Keratinocyte (primary cell): ENCODE results near the gene ZNF462. TPM values are rescaled to one million over a fixed set of nuclear protein-coding genes. Genes with fewer than 3 reads are reported as not detected.

Source experiments
- DNase-seq: peaks from one replicate; pipeline ENCODE4 v3.0.0-alpha.2; 2011; ENCODE audit warnings: low read depth, missing footprints, low spot score
- FAIRE-seq: peaks from 2 replicates; lab custom pipeline; 2011; peaks lifted over from hg19 to GRCh38; lab: Jason Lieb, UNC
- H2AFZ ChIP-seq: 2 replicates; pipeline ENCODE4 v1.6.0; 2012; ENCODE audit warnings: low read length, control low read depth, inconsistent platforms; ENCODE audit not compliant: control insufficient read depth
- H3K27ac ChIP-seq: 2 replicates; pipeline ENCODE4 v1.5.1; 2011; ENCODE audit warnings: low read length; ENCODE audit not compliant: control insufficient read depth, insufficient read depth
- H3K27me3 ChIP-seq: 3 replicates; pipeline ENCODE4 v1.6.0; 2011; ENCODE audit warnings: low read length; ENCODE audit not compliant: control insufficient read depth, insufficient read depth; ENCODE audit errors: extremely low read depth
- H3K36me3 ChIP-seq, 2 experiments: 2 replicates in 1 of 2; 3 replicates in 1 of 2; pipeline ENCODE4 v1.5.1; 2011; ENCODE audit warnings: low read length in 2 of 2, mild to moderate bottlenecking in 1 of 2; ENCODE audit not compliant: control insufficient read depth in 2 of 2, insufficient read depth in 2 of 2; ENCODE audit errors: extremely low read depth in 1 of 2
- H3K4me1 ChIP-seq: 3 replicates; pipeline ENCODE4 v1.5.1; 2011; ENCODE audit warnings: low read length; ENCODE audit not compliant: control insufficient read depth, insufficient read depth; ENCODE audit errors: extremely low read depth
- H3K4me2 ChIP-seq: 3 replicates; pipeline ENCODE4 v1.6.0; 2011; ENCODE audit warnings: low read depth, low read length; ENCODE audit not compliant: control insufficient read depth, insufficient read depth; ENCODE audit errors: extremely low read depth
- H3K4me3 ChIP-seq, 3 experiments: fragments of 200-600 bp in 1 of 3; sonication (generic) in 1 of 3; 2 replicates in 2 of 3; 3 replicates in 1 of 3; pipeline ENCODE4 v1.5.1; 2011 to 2016; ENCODE audit warnings: low read length in 3 of 3, mild to moderate bottlenecking in 3 of 3, control low read depth in 2 of 3, inconsistent platforms in 1 of 3, low read depth in 1 of 3, mixed read lengths in 1 of 3, mixed run types in 1 of 3, moderate library complexity in 1 of 3; ENCODE audit not compliant: control insufficient read depth in 2 of 3, insufficient read depth in 2 of 3; ENCODE audit errors: extremely low read depth in 1 of 3
- H3K79me2 ChIP-seq: 2 replicates; pipeline ENCODE4 v1.6.0; 2012; ENCODE audit warnings: low read length; ENCODE audit not compliant: control insufficient read depth, insufficient read depth
- H3K9ac ChIP-seq: 3 replicates; pipeline ENCODE4 v1.6.0; 2011; ENCODE audit warnings: low read length; ENCODE audit not compliant: control insufficient read depth, insufficient read depth; ENCODE audit errors: extremely low read depth
- H3K9me1 ChIP-seq: 3 replicates; pipeline ENCODE4 v1.6.0; 2011; ENCODE audit warnings: low read length; ENCODE audit not compliant: control insufficient read depth, insufficient read depth; ENCODE audit errors: extremely low read depth
- H3K9me3 ChIP-seq: 2 replicates; pipeline ENCODE4 v1.5.1; 2012; ENCODE audit warnings: low read depth, low read length; ENCODE audit not compliant: control insufficient read depth
- H4K20me1 ChIP-seq: 3 replicates; pipeline ENCODE4 v1.6.0; 2011; ENCODE audit warnings: low read length; ENCODE audit not compliant: control insufficient read depth, insufficient read depth; ENCODE audit errors: extremely low read depth
- CTCF ChIP-seq, 3 experiments: IDR thresholded peaks in 1 of 3; conservative IDR thresholded peaks in 1 of 3; optimal IDR thresholded peaks in 1 of 3; 2 replicates in 2 of 3; 3 replicates in 1 of 3; pipeline versions ENCODE3 to v1.5.1; 2011; ENCODE audit warnings: low read length in 3 of 3, mild to moderate bottlenecking in 3 of 3, moderate library complexity in 2 of 3, control low read depth in 1 of 3, inconsistent platforms in 1 of 3; ENCODE audit not compliant: insufficient read depth in 2 of 3; ENCODE audit errors: extremely low read depth in 1 of 3
- EZH2 ChIP-seq: IDR thresholded peaks from one replicate; pipeline ENCODE4 v1.6.1; 2012; ENCODE audit warnings: inconsistent platforms, mild to moderate bottlenecking, low read length, moderate library complexity
- dilution Hi-C: fragments of 300-500 bp; cut with MboI; formaldehyde crosslinking; loops from one replicate; pipeline ENCODE4 v1.7.0; 2020; ENCODE audit warnings: low sequenced_read_pairs; ENCODE audit not compliant: extremely low pct_ligation_motif_present
- polyA plus RNA-seq, 5 experiments: library from polyadenylated mRNA; depleted of rRNA in 3 of 5; stranded (reverse) in 3 of 5; stranded (forward) in 1 of 5; unstranded in 1 of 5; fragments of >200 nt; gene quantifications; 1 replicate in 1 of 5; 2 replicates in 3 of 5; 3 replicates in 1 of 5; pipeline versions ENCODE4 v1.2.1 to v1.2.3, GENCODE V29; 2011 to 2012; ENCODE audit warnings: missing spikeins in 2 of 5, low read depth in 1 of 5, low replicate concordance in 1 of 5

Gene ZNF462
- polyA plus RNA-seq, 1 donor (not counting 4 experiments of a cell fraction or from before 2014, with no cell fraction given) = 7.8 TPM

GRCh38 chr9:107018861-107019545 lies 156.0 kb downstream of the ZNF462 start:
- no peaks in the 10 kb centered on the region for H3K79me2 ChIP-seq
- H3K27ac ChIP-seq = no peak overlapping the region
- no peak for TF ChIP-seq CTCF (optimal IDR thresholded peaks at IDR 0.05 in 1 of 3, IDR thresholded peaks at IDR 0.05 in 1 of 3, conservative IDR thresholded peaks at IDR 0.05 in 1 of 3; ENCODE audit: extremely low read depth in 1 of 3, insufficient read depth in 2 of 3, low read length in 3 of 3)
- TF ChIP-seq EZH2 = no peak
- no peaks in the 10 kb centered on the region for H3K9me3 ChIP-seq
- no peaks in the 10 kb centered on the region for H3K9me1 ChIP-seq
- FAIRE-seq (no peak), DNase-seq (no peak)
- H3K4me2 ChIP-seq = no peak overlapping the region
- no peaks in the 10 kb centered on the region for H3K36me3 ChIP-seq
- no peaks in the 10 kb centered on the region for H4K20me1 ChIP-seq
- no peaks in the 10 kb centered on the region for H3K4me1 ChIP-seq
- H3K9ac ChIP-seq = no peak overlapping the region
- H2AFZ ChIP-seq = no peak overlapping the region
- dilution Hi-C loops = no loop called here
- H3K27me3 ChIP-seq = no peaks in the 10 kb centered on the region
- H3K4me3 ChIP-seq = no peak overlapping the region

DNA sequence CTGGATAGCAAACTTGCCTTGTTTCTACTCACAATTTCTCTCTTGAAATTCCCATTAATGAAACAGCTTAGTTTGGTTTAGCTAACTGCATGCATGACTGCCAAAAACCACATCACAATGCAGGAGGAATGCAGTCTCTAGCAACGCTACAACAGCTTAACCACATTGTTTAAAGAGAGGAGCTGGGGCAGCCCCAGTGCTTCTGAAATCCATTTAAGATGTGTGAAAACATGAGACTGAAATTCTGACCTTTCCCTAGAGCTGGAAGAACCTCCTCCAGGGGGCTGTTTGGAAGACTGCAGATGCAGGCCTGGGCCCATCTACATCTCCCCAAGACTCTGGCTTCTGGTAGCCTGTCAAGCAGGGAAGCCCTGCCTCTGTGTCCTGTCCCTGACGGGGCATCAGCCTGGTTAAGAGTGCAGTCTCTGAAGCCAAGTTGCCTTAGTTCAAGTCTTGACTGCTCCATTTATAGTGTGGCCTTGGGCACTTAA lies 157.1 kb downstream of the ZNF462 start:
- no peak overlapping the region for H3K9ac ChIP-seq
- DNase-seq (no peak), FAIRE-seq (no peak)
- TF ChIP-seq EZH2 = no peak
- TF ChIP-seq CTCF (optimal IDR thresholded peaks at IDR 0.05 in 1 of 3, IDR thresholded peaks at IDR 0.05 in 1 of 3, conservative IDR thresholded peaks at IDR 0.05 in 1 of 3; ENCODE audit: extremely low read depth in 1 of 3, insufficient read depth in 2 of 3, low read length in 3 of 3) = no peak
- no peaks in the 10 kb centered on the region for H3K9me1 ChIP-seq
- H3K36me3 ChIP-seq = no peaks in the 10 kb centered on the region
- no peaks in the 10 kb centered on the region for H3K79me2 ChIP-seq
- no peaks in the 10 kb centered on the region for H3K9me3 ChIP-seq
- H4K20me1 ChIP-seq = no peaks in the 10 kb centered on the region
- H3K4me2 ChIP-seq = no peak overlapping the region
- dilution Hi-C loops = no loop called here
- no peak overlapping the region for H3K4me3 ChIP-seq
- H3K27ac ChIP-seq = no peak overlapping the region
- H2AFZ ChIP-seq = no peak overlapping the region
- no peaks in the 10 kb centered on the region for H3K27me3 ChIP-seq
- no peaks in the 10 kb centered on the region for H3K4me1 ChIP-seq
